Fibroblast of lung (primary cell): ENCODE results near the gene TNFSF8.

ENCODE experiments used
- CTCF ChIP-seq, 2 donors: IDR thresholded peaks in 1 of 2; conservative IDR thresholded peaks in 1 of 2; 1 replicate in 1 of 2; 2 replicates in 1 of 2; pipeline ENCODE4 v1.5.1; 2011 to 2012; ENCODE audit warnings: low read length in 2 of 2, control low read depth in 1 of 2, inconsistent platforms in 1 of 2, low read depth in 1 of 2, mild to moderate bottlenecking in 1 of 2
- EZH2 ChIP-seq: IDR thresholded peaks from 2 replicates; pipeline ENCODE4 v1.5.1; 2012; ENCODE audit warnings: low read length, control low read depth, mild to moderate bottlenecking; ENCODE audit errors: missing control alignments

DNA sequence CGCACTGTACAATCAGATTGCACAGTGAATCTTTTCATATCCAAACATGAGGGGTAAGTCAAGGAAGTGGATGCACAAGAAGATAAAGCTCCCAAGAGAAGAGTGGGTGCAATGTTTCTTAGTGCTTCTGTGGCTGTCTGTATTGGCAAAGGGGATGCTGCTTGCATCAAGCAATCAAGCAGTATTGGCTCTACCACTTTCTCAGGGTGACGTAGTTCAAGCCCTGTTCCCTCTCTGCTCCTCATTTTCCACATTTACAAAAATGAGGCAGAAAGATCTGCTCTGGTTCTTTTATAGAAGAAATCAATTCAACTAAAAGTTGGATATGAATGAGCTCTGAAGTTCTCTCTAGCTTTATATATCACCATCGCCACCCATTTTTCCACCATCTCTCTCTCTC, 2.3 kb downstream of the TNFSF8 start:
- TF ChIP-seq EZH2 (no peak), CTCF (conservative IDR thresholded peaks at IDR 0.05 in 1 of 2, IDR thresholded peaks at IDR 0.05 in 1 of 2; ENCODE audit: low read depth in 1 of 2, low read length in 2 of 2) (no peak)
